CD14-positive monocyte (primary cell): ENCODE data around the gene SLC35F3. TPM values are rescaled to one million over a fixed set of nuclear protein-coding genes. Genes with fewer than 3 reads are reported as not detected.

Experiments
- DNase-seq, 3 donors: peaks; one replicate each; pipeline ENCODE4 v3.0.0-alpha.2; 2011 to 2022
- H2AFZ ChIP-seq: 2 replicates; pipeline ENCODE4 v1.6.0; 2012; ENCODE audit warnings: mild to moderate bottlenecking, low read depth, low read length, inconsistent platforms; ENCODE audit not compliant: insufficient read depth, poor library complexity, severe bottlenecking
- H3K27ac ChIP-seq, 2 donors: 1 replicate in 1 of 2; 2 replicates in 1 of 2; pipeline ENCODE4 v1.5.1; 2012 to 2013; ENCODE audit warnings: low read length in 2 of 2, control low read depth in 1 of 2, inconsistent platforms in 1 of 2, low read depth in 1 of 2, mild to moderate bottlenecking in 1 of 2
- H3K27me3 ChIP-seq, 2 donors: one replicate each; pipeline versions ENCODE4 v1.6.0 to v1.6.1; 2011 to 2013; ENCODE audit warnings: low read length in 2 of 2; ENCODE audit not compliant: control insufficient read depth in 2 of 2, insufficient read depth in 2 of 2
- H3K36me3 ChIP-seq, 2 donors: replicated peaks in 1 of 2; 1 replicate in 1 of 2; 2 replicates in 1 of 2; pipeline versions ENCODE4 v1.5.1 to v1.6.1; 2012 to 2013; ENCODE audit warnings: low read length in 2 of 2, control low read depth in 1 of 2, inconsistent platforms in 1 of 2, mild to moderate bottlenecking in 1 of 2; ENCODE audit not compliant: insufficient read depth in 2 of 2, control insufficient read depth in 1 of 2
- H3K4me1 ChIP-seq, 2 donors: 1 replicate in 1 of 2; 2 replicates in 1 of 2; pipeline versions ENCODE4 v1.5.1 to v1.6.1; 2012 to 2013; ENCODE audit warnings: low read length in 2 of 2, control low read depth in 1 of 2, inconsistent platforms in 1 of 2, mild to moderate bottlenecking in 1 of 2, moderate library complexity in 1 of 2; ENCODE audit not compliant: insufficient read depth in 2 of 2, control insufficient read depth in 1 of 2
- H3K4me2 ChIP-seq: replicated peaks from 2 replicates; pipeline ENCODE3; 2012; ENCODE audit warnings: low read length, moderate library complexity, mild to moderate bottlenecking; ENCODE audit not compliant: poor library complexity, severe bottlenecking; ENCODE audit errors: extremely low read depth
- H3K4me3 ChIP-seq, 3 experiments: fragments of 200-600 bp in 1 of 3; sonication (generic) in 1 of 3; replicated peaks in 1 of 3; 1 replicate in 2 of 3; 2 replicates in 1 of 3; pipeline ENCODE4 v1.5.1; 2011 to 2013; ENCODE audit warnings: low read length in 3 of 3, mild to moderate bottlenecking in 3 of 3, control low read depth in 2 of 3, low read depth in 2 of 3, inconsistent platforms in 1 of 3, moderate library complexity in 1 of 3
- H3K79me2 ChIP-seq: 2 replicates; pipeline ENCODE4 v1.6.0; 2012; ENCODE audit warnings: mild to moderate bottlenecking, control low read depth, inconsistent platforms, low read length, moderate library complexity; ENCODE audit not compliant: insufficient read depth
- H3K9ac ChIP-seq: 2 replicates; pipeline ENCODE4 v1.6.0; 2017; ENCODE audit warnings: low read length, mild to moderate bottlenecking; ENCODE audit not compliant: insufficient read depth, poor library complexity, severe bottlenecking
- H3K9me3 ChIP-seq, 2 donors: replicated peaks in 1 of 2; 1 replicate in 1 of 2; 2 replicates in 1 of 2; pipeline versions ENCODE4 v1.5.1 to v1.6.1; 2012 to 2013; ENCODE audit warnings: low read length in 2 of 2, control low read depth in 1 of 2; ENCODE audit not compliant: control insufficient read depth in 1 of 2, insufficient read depth in 1 of 2
- H4K20me1 ChIP-seq: 2 replicates; pipeline ENCODE4 v1.6.0; 2012; ENCODE audit warnings: mild to moderate bottlenecking, low read length, control low read depth, moderate library complexity; ENCODE audit not compliant: insufficient read depth
- H3K27ac Mint-ChIP-seq, 7 donors: one replicate each; pipeline ENCODE4 v1.8.0; 2020; ENCODE audit warnings: mild to moderate bottlenecking in 7 of 7, mixed read lengths in 7 of 7, moderate library complexity in 6 of 7, inconsistent platforms in 2 of 7
- H3K27me3 Mint-ChIP-seq, 3 donors: one replicate each; pipeline ENCODE4 v1.8.0; 2021 to 2022; ENCODE audit warnings: low read depth in 3 of 3, mild to moderate bottlenecking in 3 of 3, mixed read lengths in 3 of 3, moderate library complexity in 3 of 3, inconsistent platforms in 1 of 3
- H3K36me3 Mint-ChIP-seq, 2 donors: one replicate each; pipeline ENCODE4 v1.8.0; 2020; ENCODE audit warnings: mixed read lengths in 2 of 2, inconsistent platforms in 1 of 2, mild to moderate bottlenecking in 1 of 2
- H3K4me1 Mint-ChIP-seq: one replicate; pipeline ENCODE4 v1.8.0; 2020; ENCODE audit warnings: mild to moderate bottlenecking, mixed read lengths
- H3K4me3 Mint-ChIP-seq, 2 donors: one replicate each; pipeline ENCODE4 v1.8.0; 2020; ENCODE audit warnings: mild to moderate bottlenecking in 2 of 2, mixed read lengths in 2 of 2, moderate library complexity in 1 of 2
- H3K9me3 Mint-ChIP-seq, 7 donors: one replicate each; pipeline ENCODE4 v1.8.0; 2020 to 2022; ENCODE audit warnings: mixed read lengths in 7 of 7, mild to moderate bottlenecking in 6 of 7, moderate library complexity in 6 of 7, inconsistent platforms in 2 of 7
- CTCF ChIP-seq: fragments of 200-600 bp; IDR thresholded peaks from one replicate; pipeline ENCODE4 v1.8.0; 2022; ENCODE audit warnings: antibody characterized with exemption, mild to moderate bottlenecking
- WGBS: methylation state at CpG from one replicate; pipeline ENCODE4 v1.1.5; 2013; ENCODE audit warnings: missing lambda C conversion rate; ENCODE audit not compliant: insufficient coverage; 5-methylcytosine and 5-hydroxymethylcytosine counted together
- intact Hi-C, 2 donors: fragments of 100-400 bp; cut with micrococcal nuclease; formaldehyde crosslinking; loops; one replicate each; pipeline versions ENCODE4 v1.15.0 to v1.15.1; 2023
- polyA plus RNA-seq, 3 donors: library from polyadenylated mRNA; depleted of rRNA in 1 of 3; unstranded in 2 of 3; stranded (reverse) in 1 of 3; fragments of 300-500 nt in 2 of 3; fragments of >200 nt in 1 of 3; fragmentation: Illumina TruSeq in 2 of 3; gene quantifications; 1 replicate in 2 of 3; 2 replicates in 1 of 3; pipeline ENCODE4 v1.2.3, GENCODE V29; 2012 to 2021

The SLC35F3 gene
- polyA plus RNA-seq, 3 donors = 0.17 to 0.78 TPM; not detected in 1

- no peak overlapping the region for H3K9ac ChIP-seq
- no peak for DNase-seq
- no peak overlapping the region for H3K27ac Mint-ChIP-seq
- H3K4me1 Mint-ChIP-seq = no peaks in the 10 kb centered on the region
- TF ChIP-seq CTCF = no peak
- no peaks in the 10 kb centered on the region for H3K79me2 ChIP-seq
- no peak overlapping the region for H2AFZ ChIP-seq
- no peak overlapping the region for H3K27ac ChIP-seq
- peaks cover 4 to 6% (median 5%) of the 10 kb centered on the region in 3 donors for H3K27me3 Mint-ChIP-seq
- H3K4me3 ChIP-seq = no peak overlapping the region
- H3K4me3 Mint-ChIP-seq = no peak overlapping the region
- H3K36me3 Mint-ChIP-seq = no peaks in the 10 kb centered on the region
- H3K9me3 Mint-ChIP-seq = peaks cover 0 to 3% (median 0%) of the 10 kb centered on the region in 7 donors
- H3K4me2 ChIP-seq = no peak overlapping the region
- WGBS = 96% methylated on average over 3 of the region's 7 CpGs
- H3K27me3 ChIP-seq = no peaks in the 10 kb centered on the region
- H3K9me3 ChIP-seq = no peaks in the 10 kb centered on the region
- no peaks in the 10 kb centered on the region for H4K20me1 ChIP-seq
- no peaks in the 10 kb centered on the region for H3K4me1 ChIP-seq
- H3K36me3 ChIP-seq = no peaks in the 10 kb centered on the region
- intact Hi-C loops = no loop called here
These were observed 371.8 kb downstream of the SLC35F3 start for GRCh38 chr1:234276151-234276788.

- DNase-seq = no peak
- Histone ChIP-seq H3K36me3 (no peaks in the 10 kb centered on the region), H3K4me2 (no peak overlapping the region), H3K9ac (no peak overlapping the region), H3K4me1 (no peaks in the 10 kb centered on the region), H4K20me1 (no peaks in the 10 kb centered on the region), H3K27ac (no peak overlapping the region), H3K27me3 (no peaks in the 10 kb centered on the region), H3K4me3 (no peak overlapping the region), H3K9me3 (no peaks in the 10 kb centered on the region), H2AFZ (no peak overlapping the region), H3K79me2 (no peaks in the 10 kb centered on the region)
- no peak for TF ChIP-seq CTCF
- WGBS = 92% methylated on average over 2 of the region's 8 CpGs
- intact Hi-C loops = no loop called here
- H3K36me3 Mint-ChIP-seq = no peaks in the 10 kb centered on the region
- no peak overlapping the region for H3K27ac Mint-ChIP-seq
- H3K4me3 Mint-ChIP-seq = no peak overlapping the region
- H3K27me3 Mint-ChIP-seq = peaks cover 2 to 3% (median 2%) of the 10 kb centered on the region in 3 donors
- peaks cover 0 to 3% (median 0%) of the 10 kb centered on the region in 7 donors for H3K9me3 Mint-ChIP-seq
- no peaks in the 10 kb centered on the region for H3K4me1 Mint-ChIP-seq
These were observed 372.8 kb downstream of the SLC35F3 start for GRCh38 chr1:234277161-234277868.
